ENCODE measurements around the gene PRRT4.

- TF ChIP-seq CTCF (conservative IDR thresholded peaks at IDR 0.05 in 1 of 2, IDR thresholded peaks at IDR 0.05 in 1 of 2; ENCODE audit: extremely low read depth in 1 of 2, insufficient read depth in 1 of 2, low read depth in 1 of 2, low read length in 2 of 2): no peak
- TF ChIP-seq EZH2 (IDR thresholded peaks at IDR 0.05; ENCODE audit: borderline replicate concordance, low read length): no peak
These were observed 54.4 kb downstream of the PRRT4 start for GRCh38 chr7:128307061-128307460.
